Renal cortical epithelial cell (primary cell): ENCODE measurements around the gene LDB2. TPM values are rescaled to one million over a fixed set of nuclear protein-coding genes. Genes with fewer than 3 reads are reported as not detected.

Experiments used
- DNase-seq: peaks from one replicate; pipeline ENCODE4 v3.0.0-alpha.2; 2011; ENCODE audit warnings: low read depth
- total RNA-seq: library from RNA; depleted of rRNA; stranded (reverse); fragments of >200 nt; gene quantifications from 2 replicates; pipeline ENCODE4 v1.2.3, GENCODE V29; 2014

LDB2 gene
- total RNA-seq, 1 donor from 2014 or later, result 0.99 TPM

GRCh38 chr4:16802044-16802443 is 96.4 kb downstream of the LDB2 start:
- DNase-seq, result no peak

GRCh38 chr4:16801356-16801755 is 97.1 kb downstream of the LDB2 start:
- no peak for DNase-seq

GRCh38 chr4:16794816-16795445 is 103.5 kb downstream of the LDB2 start:
- peak; percentile 33 for DNase-seq

GRCh38 chr4:16791460-16791859 is 107.0 kb downstream of the LDB2 start:
- no peak for DNase-seq

- DNase-seq, result no peak
Measured at GRCh38 chr4:16790508-16790907, 107.9 kb downstream of the LDB2 start.

GRCh38 chr4:16788868-16789267 is 109.6 kb downstream of the LDB2 start:
- DNase-seq, result no peak

GRCh38 chr4:16785793-16786527 is 112.5 kb downstream of the LDB2 start:
- no peak for DNase-seq

- DNase-seq, result no peak
Measured at GRCh38 chr4:16783119-16783518, 115.3 kb downstream of the LDB2 start.

GRCh38 chr4:16779028-16779675 is 119.3 kb downstream of the LDB2 start:
- no peak for DNase-seq

- no peak for DNase-seq
Measured at GRCh38 chr4:16777726-16778125, 120.7 kb downstream of the LDB2 start.

- no peak for DNase-seq
Measured at GRCh38 chr4:16775411-16776154, 122.9 kb downstream of the LDB2 start.

- DNase-seq, result no peak
Measured at GRCh38 chr4:16772366-16772850, 126.0 kb downstream of the LDB2 start.

GRCh38 chr4:16770710-16771285 is 127.6 kb downstream of the LDB2 start:
- no peak for DNase-seq

- no peak for DNase-seq
Measured at GRCh38 chr4:16767861-16768260, 130.6 kb downstream of the LDB2 start.

- no peak for DNase-seq
Measured at GRCh38 chr4:16767251-16767650, 131.2 kb downstream of the LDB2 start.

GRCh38 chr4:16765546-16765945 is 132.9 kb downstream of the LDB2 start:
- no peak for DNase-seq

GRCh38 chr4:16764622-16765021 is 133.8 kb downstream of the LDB2 start:
- DNase-seq, result no peak

- no peak for DNase-seq
Measured at GRCh38 chr4:16760617-16761363, 137.7 kb downstream of the LDB2 start.

- DNase-seq, result no peak
Measured at GRCh38 chr4:16759931-16760582, 138.4 kb downstream of the LDB2 start.

GRCh38 chr4:16758816-16759215 is 139.6 kb downstream of the LDB2 start:
- DNase-seq, result no peak

GRCh38 chr4:16758255-16758654 is 140.2 kb downstream of the LDB2 start:
- DNase-seq, result no peak
